HG02588 (cell line): ENCODE results near the gene RIT2.
"Not testable (repeated sequence)": the region's sequence is repeated elsewhere in the genome, so short reads cannot be mapped to it uniquely, and the experiment has no call there.

Experiments
- ATAC-seq: cut with Tn5 transposase; IDR thresholded peaks from one replicate; pipeline ENCODE4 v1.9.1; 2021; ENCODE audit warnings: mild to moderate bottlenecking, moderate library complexity; ENCODE audit not compliant: unreplicated experiment

Gene RIT2

GRCh38 chr18:42778445-42779042 lies 336.9 kb downstream of the RIT2 start:
- ATAC-seq = no peak

DNA sequence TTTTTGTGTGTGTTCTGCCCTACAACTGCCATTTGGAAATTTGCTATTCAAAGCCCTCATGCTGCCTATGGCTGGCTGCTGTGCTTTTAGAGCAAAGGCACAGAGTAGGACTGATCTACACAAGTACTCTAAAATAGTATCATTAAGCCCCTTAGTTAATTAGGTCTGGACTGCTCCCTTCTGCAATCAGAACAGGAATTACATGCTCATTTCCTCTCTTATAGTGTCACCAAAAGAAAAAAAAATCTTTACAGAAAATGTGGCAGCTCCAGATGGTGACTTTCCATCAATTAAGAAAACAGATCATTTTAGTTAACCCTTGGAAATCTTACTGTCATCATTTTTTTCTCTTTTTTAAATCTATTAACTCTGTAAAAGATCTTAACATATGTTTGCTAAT lies 337.5 kb downstream of the RIT2 start:
- ATAC-seq = no peak

GRCh38 chr18:42773870-42774269 lies 341.6 kb downstream of the RIT2 start:
- ATAC-seq = no peak

- ATAC-seq = no peak
Observed at GRCh38 chr18:42771936-42772335, 343.5 kb downstream of the RIT2 start.

- ATAC-seq = no peak
Observed at GRCh38 chr18:42765302-42765701, 350.2 kb downstream of the RIT2 start.

GRCh38 chr18:42760290-42760689 lies 355.2 kb downstream of the RIT2 start:
- ATAC-seq = no peak

DNA sequence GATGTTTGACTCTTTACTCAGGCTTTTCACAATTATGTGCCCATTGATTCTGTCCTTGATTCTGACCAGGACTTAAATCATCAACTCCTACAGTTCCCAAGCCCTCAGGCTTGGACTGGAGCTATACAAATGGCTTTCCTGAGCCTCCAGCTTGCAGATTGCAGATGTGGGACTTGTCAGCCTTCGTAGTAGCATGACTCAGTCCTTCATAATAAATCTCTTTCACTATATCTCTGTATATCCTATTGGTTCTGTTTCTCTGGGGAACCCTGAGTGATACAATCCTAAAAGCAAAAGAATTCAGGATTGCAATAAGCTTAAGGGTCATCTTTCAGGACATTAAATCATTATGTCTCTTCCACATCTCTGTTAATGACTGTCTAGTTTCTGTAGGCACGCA lies 356.6 kb downstream of the RIT2 start:
- ATAC-seq = no peak

DNA sequence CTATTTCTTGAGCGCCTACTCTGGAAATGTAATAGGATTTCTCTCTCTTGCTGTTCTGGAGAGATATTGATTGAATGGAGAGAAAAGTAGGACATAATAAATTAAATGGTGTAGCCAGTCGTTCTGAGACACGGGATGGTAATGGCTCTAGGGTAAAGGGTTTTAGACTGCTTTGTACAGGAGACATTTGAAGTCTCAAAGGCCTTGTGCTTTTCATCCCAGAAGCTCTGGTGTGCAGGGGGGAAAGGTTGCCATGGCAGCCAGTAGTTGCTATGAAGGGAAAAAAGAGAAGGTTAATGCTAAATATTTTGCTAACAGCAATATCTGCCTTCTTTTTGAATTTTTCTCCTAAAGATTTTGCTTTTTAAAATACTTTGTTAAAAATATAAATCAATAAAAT lies 359.3 kb downstream of the RIT2 start:
- ATAC-seq = no peak

DNA sequence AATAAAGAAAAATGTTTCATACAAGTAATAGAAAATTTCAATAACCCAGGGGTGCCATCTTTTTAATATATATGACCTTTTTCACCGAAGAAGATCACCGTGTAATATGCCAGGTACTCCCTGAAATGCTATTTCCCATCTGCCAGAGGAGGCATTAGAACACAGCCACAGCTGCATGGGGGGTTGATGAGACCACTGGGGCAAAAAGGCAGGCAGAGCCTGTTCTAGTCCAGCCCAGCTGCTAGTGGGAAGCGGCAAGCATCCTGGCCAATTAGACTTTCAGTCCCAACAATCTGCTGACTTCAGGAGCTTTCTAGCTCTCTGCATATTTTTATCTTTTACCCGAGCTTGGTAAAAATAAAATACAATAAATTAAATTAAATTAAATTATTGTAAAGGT lies 362.6 kb downstream of the RIT2 start:
- no peak for ATAC-seq

DNA sequence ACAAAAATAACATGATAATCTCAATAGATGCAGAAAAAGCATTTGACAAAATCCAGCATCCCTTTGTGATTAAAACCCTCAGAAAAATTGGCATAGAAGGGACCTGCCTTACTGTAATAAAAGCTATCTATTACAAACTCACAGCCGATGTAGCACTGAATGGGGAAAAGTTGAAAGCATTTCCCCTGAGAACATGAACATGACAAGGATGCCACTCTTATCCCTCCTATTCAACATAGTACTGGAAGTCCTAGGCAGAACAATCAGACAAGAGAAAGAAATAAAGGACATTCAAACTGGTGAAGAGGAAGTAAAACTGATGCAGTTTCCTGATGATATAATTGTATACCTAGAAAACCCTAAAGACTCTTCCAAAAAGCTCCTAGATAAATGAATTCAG lies 368.7 kb downstream of the RIT2 start:
- no peak for ATAC-seq

DNA sequence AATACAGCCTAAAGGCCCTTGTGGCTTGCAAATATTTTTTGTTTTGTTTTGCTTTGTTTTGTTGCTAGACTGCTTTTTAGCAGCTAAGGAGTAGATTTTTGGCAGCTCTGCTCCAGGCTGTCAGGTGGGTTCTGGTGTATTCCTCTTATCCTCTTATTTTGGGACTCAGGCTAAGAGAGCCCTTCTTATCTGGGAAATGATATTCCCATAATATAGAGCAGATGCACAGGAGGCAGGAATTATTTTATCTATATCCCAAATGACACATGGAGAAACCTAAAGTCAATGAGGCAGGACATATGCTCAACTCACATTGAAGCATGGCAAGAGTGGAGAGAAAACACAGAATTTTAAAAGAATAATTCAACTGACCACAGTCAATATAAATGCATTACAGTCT lies 369.6 kb downstream of the RIT2 start:
- no peak for ATAC-seq

- no peak for ATAC-seq
Observed at GRCh38 chr18:42745171-42745570, 370.3 kb downstream of the RIT2 start.

GRCh38 chr18:42743373-42744138 lies 371.9 kb downstream of the RIT2 start:
- ATAC-seq = no peak

DNA sequence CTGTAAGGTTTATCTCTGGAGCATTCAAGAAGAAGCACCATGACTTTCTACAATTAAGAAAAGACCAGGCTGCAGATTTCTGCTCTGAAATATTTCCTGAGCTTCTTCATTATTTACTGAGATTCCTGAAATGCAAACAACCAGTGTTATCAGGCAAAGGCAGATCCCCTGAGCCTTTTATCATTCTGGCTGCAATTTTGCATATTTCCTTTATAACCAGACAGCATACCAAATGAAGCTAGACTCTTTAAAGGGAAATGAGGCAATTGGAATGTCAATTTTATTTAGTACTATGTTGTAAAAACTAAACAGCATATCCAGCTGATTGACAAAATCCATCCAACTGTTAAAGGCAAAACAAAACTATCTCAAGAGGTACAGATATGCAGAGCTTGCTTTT lies 372.5 kb downstream of the RIT2 start:
- no peak for ATAC-seq

DNA sequence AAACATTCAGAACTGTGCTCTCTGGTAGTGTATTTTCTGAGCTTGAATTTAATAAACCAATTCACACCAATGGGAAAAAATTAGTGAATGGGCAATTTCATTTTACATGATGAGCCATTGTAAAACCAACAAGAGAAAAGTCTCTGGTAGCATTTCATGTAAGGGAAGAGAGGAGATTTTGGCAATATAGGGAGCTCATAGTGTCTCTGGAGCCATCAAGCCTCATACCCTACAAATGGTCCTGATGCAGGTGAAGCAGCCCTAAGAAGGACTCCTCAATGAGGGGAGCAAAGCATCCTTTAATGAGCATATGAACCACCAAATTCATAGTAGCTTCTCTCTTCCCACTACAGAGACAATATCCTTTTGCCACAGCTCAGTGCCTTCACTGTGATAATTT lies 373.0 kb downstream of the RIT2 start:
- ATAC-seq = no peak

DNA sequence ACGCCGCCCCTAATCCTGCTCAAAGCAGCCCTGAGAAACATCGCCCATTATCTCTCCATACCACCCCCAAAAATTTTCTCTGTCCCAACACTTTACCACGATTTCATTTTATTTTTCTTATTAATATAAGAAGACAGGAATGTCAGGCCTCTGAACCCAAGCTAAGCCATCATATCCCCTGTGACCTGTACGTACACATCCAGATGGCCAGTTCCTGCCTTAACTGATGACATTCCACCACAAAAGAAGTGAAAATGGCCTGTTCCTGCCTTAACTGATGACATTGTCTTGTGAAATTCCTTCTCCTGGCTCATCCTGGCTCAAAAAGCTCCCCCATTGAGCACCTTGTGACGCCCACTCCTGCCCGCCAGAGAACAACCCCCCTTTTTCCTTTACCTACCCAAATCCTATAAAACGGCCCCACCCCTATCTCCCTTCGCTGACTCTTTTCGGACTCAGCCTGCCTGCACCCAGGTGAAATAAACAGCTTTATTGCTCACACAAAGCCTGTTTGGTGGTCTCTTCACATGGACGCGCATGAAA lies 373.6 kb downstream of the RIT2 start:
- ATAC-seq = not testable (repeated sequence)

GRCh38 chr18:42741299-42741698 lies 374.2 kb downstream of the RIT2 start:
- not testable (repeated sequence) for ATAC-seq

GRCh38 chr18:42736074-42736473 lies 379.4 kb downstream of the RIT2 start:
- ATAC-seq = no peak

- ATAC-seq = no peak
Observed at GRCh38 chr18:42734520-42734919, 381.0 kb downstream of the RIT2 start.

- ATAC-seq = no peak
Observed at GRCh38 chr18:42730272-42730671, 385.2 kb downstream of the RIT2 start.

- ATAC-seq = no peak
Observed at GRCh38 chr18:42719221-42719620, 396.3 kb downstream of the RIT2 start.

- ATAC-seq = no peak
Observed at GRCh38 chr18:42712065-42712464, 403.4 kb downstream of the RIT2 start.
